GM21825 (cell line): ENCODE results near the gene CHRD.
A peak's percentile ranks its signal among the peaks of the same experiment; 100 is the strongest.

Source experiments
- ATAC-seq: cut with Tn5 transposase; IDR thresholded peaks from one replicate; pipeline ENCODE4 v1.9.1; 2021; ENCODE audit warnings: mild to moderate bottlenecking, moderate library complexity; ENCODE audit not compliant: unreplicated experiment

The CHRD gene

DNA sequence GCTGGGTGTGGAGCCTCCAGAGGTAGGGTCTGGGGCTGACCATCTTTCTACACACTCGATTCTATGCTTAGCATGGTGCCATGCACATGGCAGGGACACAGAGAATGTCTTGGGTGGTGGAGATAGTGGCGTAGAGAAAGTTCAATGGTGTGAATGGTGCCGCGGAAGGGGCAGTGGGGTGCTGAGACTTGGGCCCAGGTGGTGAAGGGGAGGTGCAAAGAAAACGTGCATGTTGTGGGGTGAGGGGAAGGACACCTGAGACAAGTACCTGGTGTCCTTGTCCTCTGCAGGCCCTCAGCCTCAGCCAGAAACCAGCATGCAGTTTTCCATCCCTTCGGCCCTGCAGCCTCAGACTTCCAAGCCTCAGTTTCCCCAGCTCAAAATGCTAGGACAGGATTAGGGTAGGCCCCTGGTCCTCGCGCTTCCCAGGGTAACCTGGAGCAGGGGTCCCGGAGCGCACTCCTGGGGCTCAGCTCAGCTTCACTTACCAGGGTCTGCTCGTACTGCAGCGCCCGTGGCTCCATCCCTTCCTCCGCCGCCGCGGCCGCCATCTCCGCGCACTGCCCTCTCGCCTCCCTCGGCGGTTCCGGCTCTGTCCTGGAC is 18.8 kb upstream of the CHRD start:
- no peak for ATAC-seq

DNA sequence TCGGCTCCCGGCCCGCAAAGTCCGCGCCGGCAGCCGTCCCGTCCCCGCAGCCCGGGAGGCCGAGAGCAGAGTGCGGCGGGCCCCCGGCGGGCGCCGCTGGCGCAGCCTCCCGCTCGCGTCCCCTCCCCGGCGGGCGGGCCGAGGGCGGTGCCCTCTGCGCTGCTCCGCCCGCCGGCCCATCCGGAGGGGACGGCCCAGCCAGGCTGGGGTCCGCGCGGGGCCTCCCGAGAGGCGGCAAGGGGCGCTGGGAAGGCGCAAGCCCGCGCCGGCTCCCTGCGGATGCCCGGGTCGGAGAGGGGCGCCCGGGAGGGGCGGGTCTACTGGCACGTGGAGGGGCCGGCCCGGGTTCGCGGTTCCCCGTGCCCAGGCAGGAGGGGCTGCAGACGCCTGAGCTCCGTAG is 18.3 kb upstream of the CHRD start, which contains the start of the genes CLCN2 and POLR2H:
TSS of gene CLCN2 (minus strand) at position 74 of the 400 bp plus-strand sequence. CDS start 126 bp downstream, outside the sequence.
TSS of gene POLR2H (plus strand) at position 179 of the 400 bp plus-strand sequence. CDS start 1,783 bp downstream, outside the sequence.
- ATAC-seq = peak; percentile 39

DNA sequence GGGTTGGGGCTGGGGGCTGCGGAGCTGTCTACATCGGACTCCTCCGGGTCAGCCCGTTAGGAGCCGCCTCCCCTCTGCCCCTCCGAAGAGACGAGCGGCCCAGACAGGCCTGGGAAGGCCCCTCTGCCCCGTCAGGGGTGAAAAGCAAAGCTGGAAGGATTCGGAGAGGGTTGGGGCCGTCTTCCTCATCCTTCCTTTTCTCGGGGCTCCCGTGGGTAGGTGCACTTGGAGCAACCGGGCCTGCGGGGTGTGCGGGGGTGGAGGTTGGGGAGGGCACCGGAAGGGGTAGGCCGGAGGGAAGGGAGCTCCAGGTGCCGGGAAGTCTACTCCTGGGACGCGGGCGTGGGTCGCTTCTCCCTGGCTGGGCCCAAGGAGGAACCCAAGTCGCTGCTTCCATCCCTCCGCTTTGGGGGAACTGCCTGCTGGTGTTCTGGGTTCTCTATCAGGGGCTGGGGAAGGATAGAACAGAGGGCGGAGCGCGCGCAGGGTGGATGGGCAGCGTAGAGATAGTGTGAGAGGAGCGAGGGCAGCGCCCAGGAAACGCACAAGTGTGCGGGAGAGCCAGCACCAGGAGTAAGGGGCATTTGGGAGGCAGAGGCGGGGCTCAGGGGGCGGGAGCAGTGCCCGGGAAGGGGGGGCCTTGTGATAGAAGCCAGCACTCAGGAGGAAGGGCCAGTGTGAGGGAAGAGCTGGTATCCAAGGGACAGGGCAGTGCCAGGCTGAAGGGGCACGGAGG is 17.8 kb upstream of the CHRD start:
- ATAC-seq = peak; percentile 7

DNA sequence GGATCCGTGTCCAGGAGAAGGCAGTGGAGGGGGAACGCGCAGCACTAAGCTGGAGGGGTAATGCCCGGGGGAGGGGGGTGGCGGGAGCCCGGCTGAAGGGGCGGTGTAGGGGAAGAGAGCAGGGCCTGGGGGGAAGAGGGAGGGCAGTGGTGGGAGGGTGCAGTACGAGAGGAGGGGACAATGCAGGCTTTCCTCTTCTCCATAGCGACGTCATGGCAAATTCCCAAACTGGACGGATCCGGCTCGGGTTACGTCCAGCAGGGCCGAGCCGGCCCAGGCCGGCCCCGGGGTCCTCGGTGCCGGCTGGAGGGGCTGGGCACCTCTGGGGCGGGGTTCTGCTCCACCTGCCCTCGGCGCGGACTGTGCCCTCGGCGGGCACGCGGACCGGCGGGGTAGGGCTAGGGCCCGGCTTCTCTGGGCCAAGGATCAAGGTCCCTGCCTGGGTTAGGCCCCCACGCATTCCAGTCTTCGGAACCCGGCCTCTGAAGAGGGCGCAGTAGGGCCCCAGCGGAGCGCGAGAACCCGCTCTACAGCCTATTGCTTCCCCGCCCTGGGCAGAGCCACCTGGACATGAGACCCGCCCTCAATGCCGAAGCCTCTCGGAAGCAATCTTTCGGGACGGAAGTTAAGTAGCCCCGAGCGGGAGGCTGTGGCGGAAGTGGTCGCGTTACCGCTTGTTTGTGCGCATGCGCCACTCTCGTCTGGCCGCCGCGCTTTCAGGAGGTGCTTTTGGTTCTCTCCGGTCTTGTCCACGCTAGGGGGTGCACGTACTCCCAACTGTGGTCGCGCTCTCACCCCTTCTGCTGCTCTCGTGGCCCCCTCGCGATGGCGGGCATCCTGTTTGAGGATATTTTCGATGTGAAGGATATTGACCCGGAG is 16.9 kb upstream of the CHRD start:
- peak; percentile 79 for ATAC-seq

DNA sequence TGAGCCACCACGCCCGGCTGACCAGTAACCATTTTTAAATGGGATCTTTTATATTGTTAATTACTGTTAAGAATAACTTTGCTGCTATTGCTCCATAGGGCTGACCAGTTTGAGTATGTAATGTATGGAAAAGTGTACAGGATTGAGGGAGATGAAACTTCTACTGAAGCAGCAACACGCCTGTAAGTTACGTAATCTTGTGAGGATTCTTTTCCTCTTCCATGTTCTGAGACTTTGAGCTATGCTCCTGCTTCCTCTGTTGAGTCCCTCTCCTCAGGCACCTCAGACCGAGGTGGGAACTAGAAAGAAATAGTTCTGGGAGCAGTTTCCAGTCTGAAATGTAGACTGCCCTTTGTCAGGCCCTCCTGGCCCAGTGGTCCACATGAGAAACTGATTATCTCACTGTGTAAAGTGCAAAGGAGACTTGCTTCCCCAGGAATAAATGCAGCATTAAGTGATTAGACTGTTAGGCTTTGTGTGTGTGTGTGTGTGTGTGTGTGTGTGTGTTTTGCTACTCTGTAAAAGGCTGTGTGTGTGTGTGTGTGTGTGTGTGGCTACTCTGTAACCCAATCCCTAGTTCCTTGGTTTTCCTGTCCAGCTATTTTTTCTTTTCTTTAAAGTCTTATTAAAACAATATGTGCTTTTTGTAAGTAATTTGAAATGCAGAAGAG is 13.1 kb upstream of the CHRD start:
- ATAC-seq = no peak

DNA sequence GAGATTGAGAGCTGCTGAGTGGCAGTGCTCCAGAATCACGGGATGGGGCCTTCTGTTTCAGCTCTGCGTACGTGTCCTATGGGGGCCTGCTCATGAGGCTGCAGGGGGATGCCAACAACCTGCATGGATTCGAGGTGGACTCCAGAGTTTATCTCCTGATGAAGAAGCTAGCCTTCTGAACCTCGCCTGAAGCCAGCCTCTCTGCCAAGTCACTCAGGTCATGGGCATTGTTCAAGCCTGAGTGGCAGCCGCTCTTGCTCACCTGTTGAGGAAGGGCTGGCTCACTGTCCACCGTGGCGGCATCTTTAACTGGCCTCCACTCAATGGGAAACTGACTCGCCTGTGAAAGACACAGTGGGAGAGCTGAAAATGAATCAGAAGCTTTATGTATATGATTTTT is 11.7 kb upstream of the CHRD start:
- no peak for ATAC-seq

DNA sequence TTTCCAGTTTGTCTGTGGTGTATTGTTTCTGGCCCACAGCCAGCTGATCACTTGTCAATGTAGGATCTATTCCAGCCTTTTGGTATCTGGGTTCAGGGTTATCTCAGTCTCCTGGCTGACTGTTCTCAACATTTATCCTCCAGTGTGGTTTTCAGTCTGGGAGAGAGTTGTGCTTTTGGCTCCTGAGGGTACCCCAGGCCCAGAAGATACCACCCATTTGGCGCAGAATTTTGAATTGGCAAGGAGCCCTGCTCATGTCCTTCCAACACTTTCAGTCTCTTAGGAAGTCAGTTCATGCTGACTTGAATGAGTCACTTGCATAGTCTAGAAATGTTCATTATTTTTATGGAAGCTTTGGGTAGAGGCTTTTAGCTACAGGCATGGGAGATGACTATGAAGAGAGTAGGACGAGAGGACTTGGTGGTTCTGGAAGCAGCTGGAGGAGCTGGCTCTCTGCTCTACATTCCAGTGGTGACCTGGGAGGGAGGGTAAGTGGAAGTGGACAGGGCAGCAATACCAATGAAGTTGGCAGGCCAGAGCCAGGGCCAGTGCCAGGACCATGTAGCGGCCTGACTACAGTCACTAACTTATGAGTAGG is 11.2 kb upstream of the CHRD start:
- no peak for ATAC-seq

DNA sequence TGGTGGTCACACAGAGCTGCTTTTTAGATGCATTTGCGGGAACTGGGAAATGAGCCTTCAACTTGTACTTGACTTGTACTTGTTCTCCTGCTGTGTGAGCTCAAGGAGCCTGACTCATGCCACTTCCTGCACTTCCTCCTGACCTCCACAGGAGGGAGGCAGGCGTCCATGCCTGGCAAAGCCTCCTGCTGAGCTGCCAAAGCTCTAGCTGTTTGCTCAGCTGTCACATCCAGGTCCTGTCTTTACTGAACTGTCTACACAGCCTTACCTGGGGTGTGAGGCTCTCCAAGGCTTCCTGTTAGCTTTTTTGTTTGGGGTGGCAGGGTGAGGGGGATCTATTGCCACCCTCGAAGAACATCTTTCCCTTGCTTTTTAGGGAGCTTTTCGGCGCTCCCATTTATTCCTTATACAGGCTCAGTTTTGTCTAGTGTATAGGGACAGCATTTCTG is 8.3 kb upstream of the CHRD start:
- ATAC-seq = peak; percentile 81

DNA sequence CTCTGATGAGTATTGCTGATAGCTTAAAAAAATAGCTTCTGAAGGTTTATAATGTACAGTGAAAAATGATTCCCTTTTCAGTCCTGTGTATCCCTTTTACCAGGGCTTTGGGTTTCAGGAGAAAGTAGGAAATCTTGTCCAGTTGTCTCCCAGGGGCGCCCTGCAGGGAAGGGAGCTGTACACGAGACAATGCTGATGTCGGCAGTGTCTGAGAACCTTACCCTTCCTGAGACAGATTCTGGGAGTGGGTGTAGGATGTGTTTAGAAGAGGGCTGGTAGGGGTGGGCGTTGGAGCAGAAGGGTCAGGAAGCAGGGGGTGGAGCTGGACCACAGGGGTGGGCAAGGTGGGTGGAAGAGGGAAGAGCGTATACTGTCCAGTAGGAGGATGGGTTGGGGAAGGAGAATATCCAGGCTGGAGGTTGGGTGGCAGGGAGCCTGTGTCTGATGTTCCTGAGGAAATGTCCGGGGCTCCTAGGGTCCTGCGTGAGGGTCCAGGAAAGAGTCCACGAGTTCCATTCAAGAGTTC is 7.5 kb upstream of the CHRD start:
- ATAC-seq = no peak

DNA sequence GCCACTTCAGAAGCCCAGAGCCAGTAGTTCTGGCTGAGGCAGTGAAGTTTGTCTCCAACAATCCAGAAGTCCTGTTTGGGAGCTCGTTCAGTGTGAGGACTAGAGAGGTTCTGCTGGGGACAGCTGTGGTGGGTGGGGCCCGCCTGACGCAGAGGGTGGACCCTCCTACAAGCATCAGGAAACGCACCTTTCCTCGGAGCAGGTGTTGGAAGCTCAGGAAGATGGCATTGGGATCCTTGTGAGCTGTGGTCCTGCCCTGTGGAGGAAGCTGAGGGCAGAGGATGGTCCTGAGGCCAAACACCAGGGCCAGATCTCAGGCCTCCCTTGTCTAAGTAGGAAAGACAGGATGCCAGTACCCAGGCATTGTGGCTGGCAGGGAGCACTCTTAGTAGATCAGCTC is 6.9 kb upstream of the CHRD start:
- ATAC-seq = no peak

DNA sequence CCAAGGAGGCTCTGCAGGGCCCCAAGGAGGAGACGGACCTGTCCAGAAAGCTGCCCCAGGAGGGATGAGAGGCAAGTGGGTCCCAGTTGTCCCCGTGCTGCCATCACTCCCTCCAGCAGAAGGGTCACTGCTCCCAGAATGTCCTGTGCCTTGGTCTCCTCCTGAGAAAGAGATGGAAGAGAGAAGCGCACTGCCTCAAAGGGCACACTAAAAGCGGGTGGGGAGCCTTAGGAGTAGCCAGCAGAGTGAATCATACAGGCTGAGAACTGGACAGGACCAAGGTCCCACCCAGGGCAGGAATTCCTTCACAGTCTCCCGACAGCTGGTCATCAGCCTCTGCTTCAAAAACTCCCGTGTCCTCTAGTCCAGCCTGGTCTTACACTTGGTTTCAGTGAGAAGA is 6.4 kb upstream of the CHRD start:
- ATAC-seq = no peak

DNA sequence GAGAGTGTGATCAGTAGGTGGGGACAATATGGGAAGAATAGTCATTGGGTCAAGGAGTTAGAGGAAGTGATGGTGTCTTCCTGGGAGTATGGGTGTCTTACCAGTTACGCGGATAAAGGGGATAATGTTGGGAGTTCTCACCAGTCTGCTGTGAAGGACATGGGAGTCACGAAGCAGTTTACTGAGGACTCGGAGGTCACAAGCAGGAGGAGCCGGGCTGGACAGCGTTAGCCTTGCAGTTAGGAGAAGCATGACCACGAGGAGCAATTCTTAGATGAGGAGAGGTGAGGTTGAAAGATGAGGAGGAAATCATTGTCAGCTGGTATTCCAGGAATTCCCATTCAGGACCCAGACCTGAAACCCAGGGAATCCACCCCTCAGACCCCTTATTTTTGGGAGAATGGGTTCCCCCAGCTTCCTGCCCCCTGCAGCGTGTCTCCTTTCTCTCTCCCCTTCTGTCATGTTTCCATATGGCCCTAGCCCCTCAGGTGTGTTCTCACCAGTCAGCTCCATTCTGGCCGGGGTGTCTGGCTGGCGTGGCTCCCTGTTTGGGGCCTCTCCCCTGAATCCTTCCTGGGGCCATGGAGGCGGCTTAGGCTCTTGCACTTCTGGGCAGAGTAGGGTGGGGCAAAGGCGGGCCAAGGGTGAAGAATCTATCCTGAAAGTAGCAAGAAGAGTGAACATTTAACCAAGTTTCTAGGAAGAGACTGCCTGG is 4.0 kb upstream of the CHRD start:
- ATAC-seq = no peak

DNA sequence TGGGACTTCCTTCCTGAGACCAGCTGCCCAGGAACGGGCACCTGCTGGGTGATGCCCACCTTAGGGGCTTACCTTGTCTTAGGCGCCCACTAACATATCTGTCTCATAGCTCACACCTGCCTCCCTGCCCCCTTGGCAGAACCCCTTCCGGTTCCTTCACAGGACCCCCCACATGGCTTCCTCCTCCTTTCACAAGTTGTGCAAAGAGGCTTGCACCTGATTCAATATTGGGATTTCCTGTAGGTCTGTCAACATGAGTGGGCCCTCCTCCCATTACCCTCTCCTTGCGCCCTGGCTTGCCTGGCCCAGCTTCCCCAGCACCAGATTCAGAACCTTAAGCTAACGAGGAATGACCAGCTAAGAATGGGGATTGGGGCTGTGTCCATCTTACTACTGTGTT is 2.5 kb upstream of the CHRD start:
- ATAC-seq = no peak

DNA sequence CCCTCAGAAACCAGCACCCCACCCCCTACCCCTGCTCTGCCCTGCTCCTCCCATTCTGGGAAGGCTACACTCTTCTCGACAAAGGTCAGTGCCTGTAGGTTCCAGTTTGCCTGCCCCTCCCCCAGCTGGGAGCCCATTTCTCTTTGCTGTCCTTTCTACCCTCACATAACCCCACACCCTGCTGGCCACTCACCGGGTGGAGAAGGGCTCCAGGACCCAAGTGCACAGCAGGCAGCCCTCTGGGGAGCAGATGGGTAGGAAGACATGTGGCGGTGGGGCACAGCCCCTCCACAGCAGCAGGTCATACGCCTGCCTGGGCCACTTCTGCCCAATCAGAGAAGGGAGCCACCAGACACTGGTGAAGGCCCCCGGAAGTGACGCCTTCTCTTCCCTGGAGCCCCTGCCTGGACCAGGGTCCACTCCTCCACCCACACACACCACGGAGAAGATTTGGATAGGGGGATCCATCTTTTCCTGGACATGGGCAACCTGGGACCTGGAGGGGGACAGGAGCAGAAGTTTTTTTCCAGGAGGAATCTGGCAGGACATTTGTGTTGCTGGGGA is 1.9 kb upstream of the CHRD start, which contains the start of gene THPO:
TSS of gene THPO (minus strand) at position 326 of the 564 bp plus-strand sequence. CDS start 1,948 bp downstream, outside the sequence.
- ATAC-seq = no peak

DNA sequence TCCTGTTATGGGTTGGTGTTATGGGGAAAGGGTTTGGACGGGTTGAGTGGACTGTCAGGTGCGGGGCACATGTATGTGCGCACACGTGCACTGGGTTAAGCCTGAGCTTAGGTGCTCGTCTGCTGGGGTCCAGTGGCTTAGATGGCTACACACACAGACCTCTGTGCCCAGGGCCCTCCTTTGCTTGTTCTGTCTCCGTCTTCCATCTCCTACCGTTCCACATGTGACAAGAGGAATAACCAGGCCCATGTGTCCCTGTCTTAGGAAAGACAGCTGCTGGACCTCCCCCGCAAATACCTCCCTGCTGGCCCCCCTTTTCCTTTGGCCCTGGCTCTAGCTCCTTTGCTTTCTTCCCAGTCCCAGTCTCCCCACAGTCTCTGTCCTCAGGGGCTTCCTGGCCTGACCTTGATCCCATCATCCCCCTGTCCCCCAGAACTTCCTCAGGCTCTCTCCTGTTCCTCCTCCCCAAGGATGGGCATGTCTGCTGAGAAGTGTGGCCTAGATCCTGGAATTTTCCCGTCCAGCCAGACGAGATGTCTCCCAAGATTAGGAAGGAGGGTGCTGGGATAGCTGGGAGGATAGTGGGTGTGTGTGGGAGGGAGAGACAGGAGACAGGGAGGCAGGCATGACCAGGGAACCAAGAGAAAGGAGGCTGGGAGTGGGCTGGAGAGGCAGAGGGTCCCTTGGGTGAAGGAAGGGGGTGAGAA is 1.1 kb upstream of the CHRD start:
- no peak for ATAC-seq

DNA sequence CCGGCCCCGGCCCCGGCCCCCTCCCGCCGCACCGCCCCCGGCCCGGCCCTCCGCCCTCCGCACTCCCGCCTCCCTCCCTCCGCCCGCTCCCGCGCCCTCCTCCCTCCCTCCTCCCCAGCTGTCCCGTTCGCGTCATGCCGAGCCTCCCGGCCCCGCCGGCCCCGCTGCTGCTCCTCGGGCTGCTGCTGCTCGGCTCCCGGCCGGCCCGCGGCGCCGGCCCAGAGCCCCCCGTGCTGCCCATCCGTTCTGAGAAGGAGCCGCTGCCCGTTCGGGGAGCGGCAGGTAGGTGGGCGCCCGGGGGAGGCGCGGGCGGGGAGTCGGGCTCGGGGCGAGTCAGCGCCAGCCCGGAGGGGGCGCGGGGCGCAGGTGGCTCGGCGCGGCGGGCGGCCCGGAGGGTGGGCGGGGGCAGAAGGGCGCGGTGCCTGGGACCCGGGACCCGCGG is 352 bp downstream of the CHRD start:
- no peak for ATAC-seq

DNA sequence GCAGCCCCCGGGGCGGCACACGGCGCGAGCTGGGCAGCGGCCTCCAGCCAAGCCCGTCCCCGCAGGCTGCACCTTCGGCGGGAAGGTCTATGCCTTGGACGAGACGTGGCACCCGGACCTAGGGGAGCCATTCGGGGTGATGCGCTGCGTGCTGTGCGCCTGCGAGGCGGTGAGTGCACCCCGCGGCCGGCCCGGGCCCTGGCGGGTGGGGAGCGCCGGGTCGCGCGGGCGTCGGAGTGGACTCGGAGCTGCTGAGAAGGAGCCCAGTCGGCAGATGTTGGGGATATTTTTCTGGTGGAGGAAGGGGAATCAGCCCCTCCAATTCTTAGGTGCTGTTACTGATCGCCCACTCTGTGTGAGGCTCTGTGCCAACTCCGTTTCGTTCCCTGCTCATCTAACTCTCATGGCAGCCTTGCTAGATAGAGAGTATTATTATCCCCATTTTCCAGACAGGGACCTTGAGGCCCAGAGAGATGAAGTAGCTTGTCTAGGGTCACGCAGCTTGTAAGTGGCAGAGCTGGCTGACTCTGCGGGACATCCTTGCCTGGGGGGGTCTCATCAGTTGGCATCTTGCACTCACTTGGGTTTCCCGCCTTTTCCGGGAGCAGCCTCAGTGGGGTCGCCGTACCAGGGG is 890 bp downstream of the CHRD start:
- no peak for ATAC-seq
